IMR-90 (cell line): ENCODE measurements around the gene PBRM1. TPM values are rescaled to one million over a fixed set of nuclear protein-coding genes. Genes with fewer than 3 reads are reported as not detected.

Source experiments
- ATAC-seq: fragments of 200-7000 bp; cut with Tn5 transposase; 2 replicates; pipeline ENCODE4 v1.9.1; 2020; ENCODE audit warnings: low read depth, mild to moderate bottlenecking, moderate library complexity
- BruUV-seq: library from RNA; stranded (reverse); fragments of 400-500 nt; replicated peaks from 2 replicates; lab custom pipeline; 2021; lab: Mats Ljungman, UMichigan
- CTCF ChIA-PET: fragments of 300-600 bp; formaldehyde crosslinking; extraction: SDS; loops from one replicate; lab custom pipeline; 2021; ENCODE audit warnings: antibody characterized with exemption; lab: Yijun Ruan, JAX
- POLR2A ChIA-PET: fragments of 300-600 bp; sonication (Branson Sonifier 250); formaldehyde crosslinking; loops from one replicate; lab custom pipeline; 2022; ENCODE audit warnings: antibody characterized with exemption; ENCODE audit not compliant: unreplicated experiment; lab: Charles Lee
- DNase-seq: peaks from one replicate; pipeline ENCODE4 v3.0.0; 2013
- H2AFZ ChIP-seq: replicated peaks from 2 replicates; pipeline ENCODE3; 2013; ENCODE audit warnings: low read length, mild to moderate bottlenecking; ENCODE audit not compliant: poor library complexity
- H2AK5ac ChIP-seq: 2 replicates; pipeline ENCODE4 v1.6.1; 2013; ENCODE audit warnings: low read depth, low read length, inconsistent platforms
- H2AK9ac ChIP-seq: replicated peaks from 2 replicates; pipeline ENCODE3; 2013; ENCODE audit warnings: mild to moderate bottlenecking, low read depth, low read length, moderate library complexity; ENCODE audit not compliant: poor library complexity
- H2BK120ac ChIP-seq: 2 replicates; pipeline ENCODE4 v1.6.1; 2013; ENCODE audit warnings: low read depth, low read length, inconsistent platforms
- H2BK15ac ChIP-seq: 3 replicates; pipeline ENCODE4 v1.6.1; 2013; ENCODE audit warnings: low read depth, low read length, inconsistent platforms
- H2BK20ac ChIP-seq: 2 replicates; pipeline ENCODE4 v1.6.1; 2013; ENCODE audit warnings: low read depth, mild to moderate bottlenecking, inconsistent platforms, low read length, moderate library complexity
- H2BK5ac ChIP-seq: 2 replicates; pipeline ENCODE4 v1.6.1; 2013; ENCODE audit warnings: mild to moderate bottlenecking, low read depth, low read length, inconsistent platforms; ENCODE audit not compliant: poor library complexity, severe bottlenecking
- H3K14ac ChIP-seq: replicated peaks from 2 replicates; pipeline ENCODE4 v1.6.1; 2013; ENCODE audit warnings: low read depth, low read length, inconsistent platforms
- H3K18ac ChIP-seq: 2 replicates; pipeline ENCODE4 v1.6.1; 2013; ENCODE audit warnings: low read depth, low read length, control low read depth
- H3K23ac ChIP-seq: 2 replicates; pipeline ENCODE4 v1.6.1; 2013; ENCODE audit warnings: low read depth, low read length, inconsistent platforms
- H3K27ac ChIP-seq: 2 replicates; pipeline ENCODE4 v1.5.1; 2013; ENCODE audit warnings: mild to moderate bottlenecking, control low read depth, low read length; ENCODE audit not compliant: insufficient read depth
- H3K27me3 ChIP-seq: 2 replicates; pipeline ENCODE4 v1.6.1; 2013; ENCODE audit warnings: low read length; ENCODE audit not compliant: control insufficient read depth, insufficient read depth
- H3K36me3 ChIP-seq: 2 replicates; pipeline ENCODE4 v1.6.1; 2013; ENCODE audit warnings: low read length, mixed read lengths; ENCODE audit not compliant: control insufficient read depth, insufficient read depth
- H3K4ac ChIP-seq: 2 replicates; pipeline ENCODE4 v1.6.1; 2013; ENCODE audit warnings: low read depth, low read length, inconsistent platforms
- H3K4me1 ChIP-seq: 2 replicates; pipeline ENCODE4 v1.6.1; 2013; ENCODE audit warnings: low read length, mixed read lengths; ENCODE audit not compliant: control insufficient read depth, insufficient read depth
- H3K4me2 ChIP-seq: 2 replicates; pipeline ENCODE4 v1.6.1; 2013; ENCODE audit warnings: low read depth, mild to moderate bottlenecking, control low read depth, low read length, moderate library complexity
- H3K4me3 ChIP-seq: 2 replicates; pipeline ENCODE4 v1.5.1; 2013; ENCODE audit warnings: low read depth, mild to moderate bottlenecking, control low read depth, low read length, moderate library complexity; ENCODE audit not compliant: insufficient read depth
- H3K56ac ChIP-seq: 2 replicates; pipeline ENCODE4 v1.6.1; 2013; ENCODE audit warnings: low read length, inconsistent platforms; ENCODE audit not compliant: insufficient read depth; ENCODE audit errors: extremely low read depth
- H3K79me1 ChIP-seq, 2 experiments: 2 replicates each; pipeline ENCODE4 v1.6.1; 2013; ENCODE audit warnings: low read length in 2 of 2, inconsistent platforms in 1 of 2, low read depth in 1 of 2
- H3K9ac ChIP-seq: 2 replicates; pipeline ENCODE4 v1.6.1; 2013; ENCODE audit warnings: low read depth, low read length, control low read depth
- H3K9me1 ChIP-seq: 2 replicates; pipeline ENCODE4 v1.6.1; 2013; ENCODE audit warnings: low read length, inconsistent platforms; ENCODE audit not compliant: insufficient read depth
- H3K9me3 ChIP-seq: 2 replicates; pipeline ENCODE4 v1.6.1; 2013; ENCODE audit warnings: low read length; ENCODE audit not compliant: control insufficient read depth, insufficient read depth
- H4K20me1 ChIP-seq: 2 replicates; pipeline ENCODE4 v1.6.1; 2013; ENCODE audit warnings: low read length, inconsistent platforms; ENCODE audit not compliant: insufficient read depth
- H4K5ac ChIP-seq: 2 replicates; pipeline ENCODE4 v1.6.1; 2013; ENCODE audit warnings: mild to moderate bottlenecking, low read depth, low read length, control low read depth
- H4K8ac ChIP-seq, 2 experiments: 2 replicates each; pipeline ENCODE4 v1.6.1; 2013; ENCODE audit warnings: low read depth in 2 of 2, low read length in 2 of 2, control low read depth in 1 of 2, inconsistent platforms in 1 of 2
- H4K91ac ChIP-seq: 2 replicates; pipeline ENCODE4 v1.6.1; 2013; ENCODE audit warnings: low read depth, low read length, inconsistent platforms; ENCODE audit not compliant: insufficient read depth
- BHLHE40 ChIP-seq: fragments of 150-350 bp; IDR thresholded peaks from 2 replicates; pipeline ENCODE4 v1.6.1; 2016; ENCODE audit warnings: mild to moderate bottlenecking, low read depth, low read length
- CEBPB ChIP-seq: IDR thresholded peaks from 2 replicates; pipeline ENCODE4 v1.6.1; 2012; ENCODE audit warnings: low read depth, low read length, improper control_type of control experiment
- CHD1 ChIP-seq: IDR thresholded peaks from 2 replicates; pipeline ENCODE4 v1.6.1; 2012; ENCODE audit warnings: low read depth, low read length, improper control_type of control experiment
- CTCF ChIP-seq: conservative IDR thresholded peaks from 2 replicates; pipeline ENCODE4 v1.5.1; 2012; ENCODE audit warnings: mild to moderate bottlenecking, low read depth, low read length, improper control_type of control experiment
- ELK1 ChIP-seq: fragments of 150-350 bp; IDR thresholded peaks from 2 replicates; pipeline ENCODE4 v1.6.1; 2016; ENCODE audit warnings: low read depth, mild to moderate bottlenecking, low read length, moderate library complexity, borderline replicate concordance
- FOS ChIP-seq: fragments of 150-350 bp; IDR thresholded peaks from 2 replicates; pipeline ENCODE4 v1.6.1; 2016; ENCODE audit warnings: low read depth, low read length
- MAFK ChIP-seq: IDR thresholded peaks from 2 replicates; pipeline ENCODE4 v1.6.1; 2012; ENCODE audit warnings: low read depth, low read length, improper control_type of control experiment
- MAZ ChIP-seq: IDR thresholded peaks from 2 replicates; pipeline ENCODE4 v1.6.1; 2012; ENCODE audit warnings: low read depth, mild to moderate bottlenecking, low read length, improper control_type of control experiment, moderate library complexity, borderline replicate concordance
- MXI1 ChIP-seq: IDR thresholded peaks from 2 replicates; pipeline ENCODE4 v1.6.1; 2012; ENCODE audit warnings: low read depth, mild to moderate bottlenecking, low read length, moderate library complexity, borderline replicate concordance
- NFE2L2 ChIP-seq: fragments of 150-350 bp; IDR thresholded peaks from 2 replicates; pipeline ENCODE4 v1.6.1; 2016; ENCODE audit warnings: low read depth, mild to moderate bottlenecking, low read length
- POLR2A ChIP-seq: IDR thresholded peaks from 2 replicates; pipeline ENCODE4 v1.6.1; 2012; ENCODE audit warnings: mild to moderate bottlenecking, low read depth, low read length
- RAD21 ChIP-seq: IDR thresholded peaks from 2 replicates; pipeline ENCODE4 v1.6.1; 2012; ENCODE audit warnings: low read length, improper control_type of control experiment
- RCOR1 ChIP-seq: IDR thresholded peaks from 2 replicates; pipeline ENCODE4 v1.6.1; 2012; ENCODE audit warnings: mild to moderate bottlenecking, low read length, improper control_type of control experiment; ENCODE audit not compliant: insufficient replicate concordance
- RFX5 ChIP-seq: IDR thresholded peaks from 2 replicates; pipeline ENCODE4 v1.8.0; 2012; ENCODE audit warnings: low read depth, mild to moderate bottlenecking, low read length, moderate library complexity
- SMC3 ChIP-seq: fragments of 150-350 bp; IDR thresholded peaks from 2 replicates; pipeline ENCODE4 v1.6.1; 2016; ENCODE audit warnings: low read depth, mild to moderate bottlenecking, antibody characterized with exemption, low read length, moderate library complexity
- USF2 ChIP-seq: fragments of 150-350 bp; IDR thresholded peaks from 2 replicates; pipeline ENCODE4 v1.6.1; 2017; ENCODE audit warnings: mild to moderate bottlenecking, antibody characterized with exemption, low read length, low read depth
- WGBS, 2 experiments: methylation state at CpG; one replicate each; pipeline versions ENCODE4 v1.1.5 to v1.1.7; 2013; ENCODE audit warnings: missing lambda C conversion rate in 2 of 2; ENCODE audit not compliant: insufficient read length in 1 of 2; ENCODE audit errors: extremely low coverage in 2 of 2; 5-methylcytosine and 5-hydroxymethylcytosine counted together
- dilution Hi-C: fragments of 300-500 bp; cut with HindIII; formaldehyde crosslinking; loops from one replicate; pipeline ENCODE4 v1.14.3; 2018; ENCODE audit warnings: low sequenced_read_pairs; ENCODE audit not compliant: unreplicated experiment
- in situ Hi-C: fragments of 300-500 bp; cut with MboI; formaldehyde crosslinking; loops from 3 replicates; pipeline ENCODE4 v1.14.3; 2019; ENCODE audit warnings: low sequenced_read_pairs, inconsistent platforms, mixed read lengths
- intact Hi-C: fragments of 100-400 bp; cut with micrococcal nuclease; formaldehyde crosslinking; loops from 2 replicates; pipeline ENCODE4 v1.10.0; 2022
- polyA plus RNA-seq, 3 experiments: library from polyadenylated mRNA; depleted of rRNA; stranded (reverse); fragments of >200 nt; gene quantifications; 2 replicates each; pipeline ENCODE4 v1.2.3, GENCODE V29; 2012; ENCODE audit warnings: low replicate concordance in 1 of 3
- total RNA-seq: library from RNA; depleted of rRNA; stranded (reverse); fragments of >200 nt; gene quantifications from 2 replicates; pipeline ENCODE4 v1.2.3, GENCODE V29; 2012

Gene PBRM1
- total and polyA plus RNA-seq, 2 of the 4 experiments (the other 2 are of a cell fraction) = 16.5 to 72.6 TPM

- no peak overlapping the region for H3K4ac ChIP-seq
- no peaks in the 10 kb centered on the region for H3K27me3 ChIP-seq
- in situ Hi-C loops = no loop called here
- H3K9me1 ChIP-seq = no peaks in the 10 kb centered on the region
- ChIA-PET POLR2A (no interaction called here), CTCF (no interaction called here)
- no peak overlapping the region for H3K4me3 ChIP-seq
- no peak overlapping the region for H2BK5ac ChIP-seq
- no peak overlapping the region for H2BK20ac ChIP-seq
- no peak overlapping the region for H3K23ac ChIP-seq
- no peak overlapping the region for H3K9ac ChIP-seq
- intact Hi-C loops = no loop called here
- no peak overlapping the region for H3K14ac ChIP-seq
- no peaks in the 10 kb centered on the region for H3K9me3 ChIP-seq
- no peaks in the 10 kb centered on the region; the same call in 1 of the 2 replicates for H3K36me3 ChIP-seq
- WGBS, 2 experiments = no CpG with 5 or more reads among the region's 5 CpGs
- ATAC-seq = no peak
- H2BK120ac ChIP-seq = no peak overlapping the region
- no peak overlapping the region for H4K8ac ChIP-seq
- H2AK9ac ChIP-seq = no peak overlapping the region
- no peaks in the 10 kb centered on the region for H3K4me1 ChIP-seq
- no peak overlapping the region for H4K91ac ChIP-seq
- dilution Hi-C loops = no loop called here
- no peak for TF ChIP-seq SMC3
- TF ChIP-seq CTCF = no peak
- no peak for TF ChIP-seq RFX5
- no peak for TF ChIP-seq NFE2L2
- TF ChIP-seq FOS = no peak
- TF ChIP-seq BHLHE40 = no peak
- no peak for TF ChIP-seq ELK1
- TF ChIP-seq RAD21 = no peak
- TF ChIP-seq CHD1 = no peak
- no peak for TF ChIP-seq POLR2A
- TF ChIP-seq MAFK = no peak
- no peak for TF ChIP-seq CEBPB
- TF ChIP-seq USF2 = no peak
- no peak for TF ChIP-seq RCOR1
- TF ChIP-seq MXI1 = no peak
- no peak for TF ChIP-seq MAZ
- H2AK5ac ChIP-seq = no peak overlapping the region
- no peaks in the 10 kb centered on the region for H3K79me1 ChIP-seq
- H2AFZ ChIP-seq = no peak overlapping the region
- H3K27ac ChIP-seq = no peak overlapping the region
- no peak overlapping the region for H3K18ac ChIP-seq
- H4K5ac ChIP-seq = no peak overlapping the region
- no TSS peak for BruUV-seq
- H3K4me2 ChIP-seq = no peak overlapping the region
- no peak overlapping the region for H2BK15ac ChIP-seq
- H4K20me1 ChIP-seq = no peaks in the 10 kb centered on the region
- DNase-seq = no peak
- H3K56ac ChIP-seq = no peak overlapping the region
Observed at GRCh38 chr3:52723935-52724334, 38.2 kb upstream of the PBRM1 start.
